H1 (cell line): ENCODE results near the gene TMEM260.
"Not testable (repeated sequence)": the region's sequence is repeated elsewhere in the genome, so short reads cannot be mapped to it uniquely, and the experiment has no call there.

Source experiments
- EZH2 ChIP-seq: fragments of 200-600 bp; sonication (generic); IDR thresholded peaks from 2 replicates; pipeline ENCODE4 v1.7.1; 2012; ENCODE audit warnings: low read depth, mild to moderate bottlenecking, moderate library complexity, low read length, inconsistent platforms; ENCODE audit not compliant: severe bottlenecking
- POLR2A ChIP-seq, 2 experiments: IDR thresholded peaks; 1 replicate in 1 of 2; 2 replicates in 1 of 2; pipeline ENCODE4 v1.6.1; 2011; ENCODE audit warnings: low read depth in 2 of 2, low read length in 2 of 2, mild to moderate bottlenecking in 2 of 2; ENCODE audit errors: control extremely low read depth in 1 of 2
- SRF ChIP-seq: IDR thresholded peaks from 2 replicates; pipeline ENCODE4 v1.6.1; 2011; ENCODE audit warnings: mild to moderate bottlenecking, low read depth, low read length, moderate library complexity
- TF ChIP-seq, protein P1 (sequence below), 3 experiments: IDR thresholded peaks; 1 replicate in 2 of 3; 2 replicates in 1 of 3; pipeline versions ENCODE4 v1.5.1 to v1.6.1; 2011; ENCODE audit warnings: low read length in 3 of 3, mild to moderate bottlenecking in 3 of 3, inconsistent platforms in 2 of 3, low read depth in 1 of 3, moderate library complexity in 1 of 3; ENCODE audit not compliant: insufficient read depth in 1 of 3; ENCODE audit errors: control extremely low read depth in 1 of 3
- TF ChIP-seq, protein P2 (sequence below): IDR thresholded peaks from 2 replicates; pipeline ENCODE4 v1.6.1; 2012; ENCODE audit warnings: inconsistent platforms

DNA sequence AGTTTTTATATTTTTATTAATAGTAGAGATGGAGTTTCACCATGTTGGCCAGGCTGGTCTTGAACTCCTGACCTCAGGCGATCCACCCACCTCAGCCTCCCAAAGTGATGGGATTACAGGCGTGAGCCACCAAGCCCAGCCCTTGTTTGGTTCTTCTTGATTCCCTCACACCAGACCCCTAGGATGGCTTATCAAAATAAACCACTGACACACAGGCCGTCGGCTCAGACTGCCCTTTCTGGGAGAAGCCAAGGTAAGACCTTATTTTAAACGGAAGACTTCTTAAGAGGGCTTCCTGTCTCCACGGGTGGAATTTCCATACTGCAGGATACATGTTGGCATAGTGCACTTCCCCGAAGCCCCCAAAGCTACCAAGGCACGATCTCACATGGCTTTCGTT is 115.6 kb downstream of the TMEM260 start:
- TF ChIP-seq, protein P1, sequence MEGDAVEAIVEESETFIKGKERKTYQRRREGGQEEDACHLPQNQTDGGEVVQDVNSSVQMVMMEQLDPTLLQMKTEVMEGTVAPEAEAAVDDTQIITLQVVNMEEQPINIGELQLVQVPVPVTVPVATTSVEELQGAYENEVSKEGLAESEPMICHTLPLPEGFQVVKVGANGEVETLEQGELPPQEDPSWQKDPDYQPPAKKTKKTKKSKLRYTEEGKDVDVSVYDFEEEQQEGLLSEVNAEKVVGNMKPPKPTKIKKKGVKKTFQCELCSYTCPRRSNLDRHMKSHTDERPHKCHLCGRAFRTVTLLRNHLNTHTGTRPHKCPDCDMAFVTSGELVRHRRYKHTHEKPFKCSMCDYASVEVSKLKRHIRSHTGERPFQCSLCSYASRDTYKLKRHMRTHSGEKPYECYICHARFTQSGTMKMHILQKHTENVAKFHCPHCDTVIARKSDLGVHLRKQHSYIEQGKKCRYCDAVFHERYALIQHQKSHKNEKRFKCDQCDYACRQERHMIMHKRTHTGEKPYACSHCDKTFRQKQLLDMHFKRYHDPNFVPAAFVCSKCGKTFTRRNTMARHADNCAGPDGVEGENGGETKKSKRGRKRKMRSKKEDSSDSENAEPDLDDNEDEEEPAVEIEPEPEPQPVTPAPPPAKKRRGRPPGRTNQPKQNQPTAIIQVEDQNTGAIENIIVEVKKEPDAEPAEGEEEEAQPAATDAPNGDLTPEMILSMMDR (IDR thresholded peaks at IDR 0.05; ENCODE audit: control extremely low read depth in 1 of 3, insufficient read depth in 1 of 3, low read depth in 1 of 3, low read length in 3 of 3), result not testable (repeated sequence)
- TF ChIP-seq SRF; POLR2A (IDR thresholded peaks at IDR 0.05; ENCODE audit: control extremely low read depth in 1 of 2, low read depth in 2 of 2, low read length in 2 of 2); EZH2: not testable (repeated sequence)
- TF ChIP-seq, protein P2, sequence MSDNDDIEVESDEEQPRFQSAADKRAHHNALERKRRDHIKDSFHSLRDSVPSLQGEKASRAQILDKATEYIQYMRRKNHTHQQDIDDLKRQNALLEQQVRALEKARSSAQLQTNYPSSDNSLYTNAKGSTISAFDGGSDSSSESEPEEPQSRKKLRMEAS, result not testable (repeated sequence)
